Mesangial cell (primary cell): ENCODE data around the gene RNF135. TPM values are rescaled to one million over a fixed set of nuclear protein-coding genes. Genes with fewer than 3 reads are reported as not detected.

Source experiments
- total RNA-seq: library from RNA; depleted of rRNA; stranded (reverse); fragments of >200 nt; gene quantifications from 2 replicates; pipeline ENCODE4 v1.2.3, GENCODE V29; 2015

RNF135 gene, protein sequence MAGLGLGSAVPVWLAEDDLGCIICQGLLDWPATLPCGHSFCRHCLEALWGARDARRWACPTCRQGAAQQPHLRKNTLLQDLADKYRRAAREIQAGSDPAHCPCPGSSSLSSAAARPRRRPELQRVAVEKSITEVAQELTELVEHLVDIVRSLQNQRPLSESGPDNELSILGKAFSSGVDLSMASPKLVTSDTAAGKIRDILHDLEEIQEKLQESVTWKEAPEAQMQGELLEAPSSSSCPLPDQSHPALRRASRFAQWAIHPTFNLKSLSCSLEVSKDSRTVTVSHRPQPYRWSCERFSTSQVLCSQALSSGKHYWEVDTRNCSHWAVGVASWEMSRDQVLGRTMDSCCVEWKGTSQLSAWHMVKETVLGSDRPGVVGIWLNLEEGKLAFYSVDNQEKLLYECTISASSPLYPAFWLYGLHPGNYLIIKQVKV
- total RNA-seq: 14.3 and 16.7 TPM in 2 replicates

DNA sequence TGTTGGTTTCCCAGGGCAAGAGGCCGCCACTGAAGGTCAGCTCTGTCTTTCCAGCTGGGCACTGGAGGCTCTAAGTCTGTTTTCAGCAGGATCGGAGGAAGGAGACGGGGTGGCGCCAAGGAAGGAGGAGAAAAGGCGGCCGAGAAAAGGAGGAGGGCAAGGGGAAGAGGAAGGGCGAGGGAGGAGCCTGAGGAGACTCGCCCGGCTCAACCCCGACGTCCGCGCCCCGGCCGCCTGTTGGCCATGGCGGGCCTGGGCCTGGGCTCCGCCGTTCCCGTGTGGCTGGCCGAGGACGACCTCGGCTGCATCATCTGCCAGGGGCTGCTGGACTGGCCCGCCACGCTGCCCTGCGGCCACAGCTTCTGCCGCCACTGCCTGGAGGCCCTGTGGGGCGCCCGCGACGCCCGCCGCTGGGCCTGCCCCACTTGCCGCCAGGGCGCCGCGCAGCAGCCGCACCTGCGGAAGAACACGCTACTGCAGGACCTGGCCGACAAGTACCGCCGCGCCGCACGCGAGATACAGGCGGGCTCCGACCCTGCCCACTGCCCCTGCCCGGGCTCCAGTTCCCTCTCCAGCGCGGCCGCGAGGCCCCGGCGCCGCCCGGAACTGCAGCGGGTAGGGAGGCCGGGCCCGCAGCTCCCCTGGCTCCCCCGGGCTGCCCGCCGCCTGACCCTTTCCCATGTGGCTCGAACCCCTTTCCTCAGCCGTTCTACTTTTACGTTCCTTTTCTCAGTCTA, at the start of gene RNF135:
Gene RNF135, plus strand, starts transcription at position 209 of the 737 bp plus-strand sequence. Its CDS starts 35 bp downstream, at position 244.

DNA sequence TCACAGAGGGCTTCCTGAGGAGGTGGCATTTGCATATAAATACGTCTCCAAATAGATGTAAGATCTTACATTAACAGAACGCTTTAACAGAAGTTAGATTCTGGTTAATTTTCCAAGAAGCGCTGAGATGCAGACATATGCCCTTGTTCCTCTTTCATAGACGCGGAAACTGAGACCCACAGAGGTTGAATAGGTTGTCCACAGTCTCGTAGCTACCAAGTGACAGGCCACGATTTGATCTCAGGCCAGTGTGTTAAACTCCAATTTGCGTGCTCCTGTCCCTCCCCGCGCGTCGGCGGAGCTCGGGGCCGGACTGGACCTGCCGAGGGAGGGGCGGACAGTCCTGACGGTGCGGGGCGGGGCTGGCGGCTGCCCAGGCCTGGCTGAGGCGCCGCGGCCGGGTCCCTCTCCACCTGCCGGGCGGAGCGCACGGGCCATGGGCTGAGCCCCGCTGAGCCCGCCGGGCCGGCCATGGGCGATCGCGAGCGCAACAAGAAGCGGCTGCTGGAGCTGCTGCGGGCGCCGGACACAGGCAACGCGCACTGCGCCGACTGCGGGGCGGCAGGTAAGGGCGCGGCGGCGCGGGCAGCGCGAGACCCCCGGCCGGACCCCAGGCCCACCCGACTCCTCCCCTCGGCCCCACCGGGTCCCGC, 49.2 kb upstream of the RNF135 start, which contains the start of gene ADAP2:
Gene ADAP2, plus strand, starts transcription at position 402 of the 653 bp plus-strand sequence. Its CDS starts 70 bp downstream, at position 472.

Other genes with a start within 250 kb of the RNF135 start
- 5.1 and 9.8 TPM in 2 replicates for gene CRLF3, start 146.3 kb upstream of the RNF135 start, total RNA-seq
- 0.38 and 3.9 TPM in 2 replicates for gene ATAD5, start 139.1 kb upstream of the RNF135 start, total RNA-seq
- 3.7 and 7.5 TPM in 2 replicates for gene TEFM, start 64.8 kb upstream of the RNF135 start, total RNA-seq
- 2.9 and 4.3 TPM in 2 replicates for gene ADAP2, start 49.1 kb upstream of the RNF135 start, total RNA-seq
- 28.2 and 39.7 TPM in 2 replicates for gene NF1, start 123.9 kb downstream of the RNF135 start, total RNA-seq